Parathyroid adenoma (tissue), 2 donors: ENCODE results near the gene MRPS30.
"Not testable (repeated sequence)": the region's sequence is repeated elsewhere in the genome, so short reads cannot be mapped to it uniquely, and the experiment has no call there.

Experiments
- H2AFZ ChIP-seq: fragments of 300-600 bp; sonication (generic); one replicate; pipeline ENCODE4 v1.7.0; 2017; ENCODE audit warnings: antibody characterized with exemption, mild to moderate bottlenecking
- H3K27ac ChIP-seq: fragments of 300-600 bp; sonication (generic); one replicate; pipeline ENCODE4 v1.7.0; 2017
- H3K27me3 ChIP-seq: fragments of 300-600 bp; sonication (generic); one replicate; pipeline ENCODE4 v1.7.0; 2017; ENCODE audit warnings: low read length; ENCODE audit not compliant: control insufficient read depth, insufficient read depth
- H3K36me3 ChIP-seq: fragments of 300-600 bp; sonication (generic); one replicate; pipeline ENCODE4 v1.7.0; 2017; ENCODE audit warnings: low read length; ENCODE audit not compliant: control insufficient read depth, insufficient read depth
- H3K4me1 ChIP-seq: fragments of 300-600 bp; sonication (generic); one replicate; pipeline ENCODE4 v1.7.0; 2017; ENCODE audit warnings: control low read depth
- H3K4me2 ChIP-seq: fragments of 300-600 bp; sonication (generic); one replicate; pipeline ENCODE4 v1.7.0; 2017; ENCODE audit warnings: low read length
- H3K4me3 ChIP-seq: fragments of 300-600 bp; sonication (generic); one replicate; pipeline ENCODE4 v1.7.0; 2017; ENCODE audit warnings: low read depth, low read length
- H3K79me2 ChIP-seq: fragments of 300-600 bp; sonication (generic); one replicate; pipeline ENCODE4 v1.7.0; 2017; ENCODE audit warnings: control low read depth
- H3K9ac ChIP-seq: fragments of 300-600 bp; sonication (generic); one replicate; pipeline ENCODE4 v1.7.0; 2017; ENCODE audit warnings: mild to moderate bottlenecking
- H3K9me3 ChIP-seq: fragments of 300-600 bp; sonication (generic); one replicate; pipeline ENCODE4 v1.7.0; 2017; ENCODE audit warnings: low read length; ENCODE audit not compliant: control insufficient read depth
- TF ChIP-seq, protein P1 (sequence below): fragments of 300-600 bp; sonication (generic); IDR thresholded peaks from one replicate; pipeline ENCODE4 v1.7.0; 2017; ENCODE audit warnings: antibody characterized with exemption, mild to moderate bottlenecking
- donor health status: primary hyperparathyroidism.

Gene MRPS30

DNA sequence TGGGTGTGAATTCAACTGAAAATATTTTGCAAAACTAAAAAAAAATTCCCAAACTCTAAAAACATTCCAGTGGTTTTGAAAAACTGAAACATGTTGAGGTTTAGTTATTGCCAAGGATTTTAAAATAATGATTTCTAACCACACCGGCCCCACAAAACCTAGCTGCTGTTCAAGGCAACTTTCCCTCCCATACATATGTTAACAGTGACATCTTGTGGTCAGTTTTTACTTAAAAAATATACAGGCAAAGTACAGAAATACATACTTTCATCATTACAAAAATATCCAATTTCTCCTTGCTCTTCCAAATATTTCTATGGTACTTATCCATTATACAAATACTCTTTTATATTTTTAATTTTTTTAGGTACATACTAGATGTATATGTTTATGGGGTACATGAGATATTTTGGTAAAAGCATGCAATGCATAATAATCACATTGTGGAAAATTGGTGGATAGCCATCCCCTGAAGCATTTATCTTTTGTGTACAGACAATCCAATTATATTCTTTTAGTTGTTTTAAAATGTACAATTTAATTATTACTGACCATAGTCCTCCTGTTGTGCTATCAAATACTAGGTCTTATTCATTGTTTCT, 34.4 kb upstream of the MRPS30 start:
- Histone ChIP-seq H3K4me2 (no peak overlapping the region), H3K36me3 (no peaks in the 10 kb centered on the region), H3K27ac (no peak overlapping the region), H3K9me3 (no peaks in the 10 kb centered on the region), H3K79me2 (no peaks in the 10 kb centered on the region), H2AFZ (no peak overlapping the region), H3K27me3 (no peaks in the 10 kb centered on the region), H3K4me1 (no peaks in the 10 kb centered on the region), H3K4me3 (no peak overlapping the region), H3K9ac (no peak overlapping the region)
- TF ChIP-seq, protein P1, sequence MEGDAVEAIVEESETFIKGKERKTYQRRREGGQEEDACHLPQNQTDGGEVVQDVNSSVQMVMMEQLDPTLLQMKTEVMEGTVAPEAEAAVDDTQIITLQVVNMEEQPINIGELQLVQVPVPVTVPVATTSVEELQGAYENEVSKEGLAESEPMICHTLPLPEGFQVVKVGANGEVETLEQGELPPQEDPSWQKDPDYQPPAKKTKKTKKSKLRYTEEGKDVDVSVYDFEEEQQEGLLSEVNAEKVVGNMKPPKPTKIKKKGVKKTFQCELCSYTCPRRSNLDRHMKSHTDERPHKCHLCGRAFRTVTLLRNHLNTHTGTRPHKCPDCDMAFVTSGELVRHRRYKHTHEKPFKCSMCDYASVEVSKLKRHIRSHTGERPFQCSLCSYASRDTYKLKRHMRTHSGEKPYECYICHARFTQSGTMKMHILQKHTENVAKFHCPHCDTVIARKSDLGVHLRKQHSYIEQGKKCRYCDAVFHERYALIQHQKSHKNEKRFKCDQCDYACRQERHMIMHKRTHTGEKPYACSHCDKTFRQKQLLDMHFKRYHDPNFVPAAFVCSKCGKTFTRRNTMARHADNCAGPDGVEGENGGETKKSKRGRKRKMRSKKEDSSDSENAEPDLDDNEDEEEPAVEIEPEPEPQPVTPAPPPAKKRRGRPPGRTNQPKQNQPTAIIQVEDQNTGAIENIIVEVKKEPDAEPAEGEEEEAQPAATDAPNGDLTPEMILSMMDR: no peak

DNA sequence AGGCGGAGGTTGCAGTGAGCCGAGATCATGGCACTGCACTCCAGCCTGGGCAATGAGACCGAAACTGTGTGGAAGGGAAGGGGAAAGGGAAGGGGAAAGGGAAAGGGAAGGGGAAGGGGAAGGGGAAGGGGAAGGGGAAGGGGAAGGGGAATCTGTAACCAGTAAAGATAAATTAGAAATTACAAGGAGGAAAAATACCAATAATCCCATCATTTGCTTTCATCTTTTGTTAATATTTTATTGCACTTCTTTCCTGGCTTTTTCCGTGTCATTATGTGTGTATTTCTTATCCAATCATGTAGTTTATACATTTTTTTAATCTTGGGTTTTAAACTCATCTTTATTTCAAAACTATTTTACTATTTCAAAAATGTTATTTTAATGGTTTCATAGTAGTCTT, 29.6 kb upstream of the MRPS30 start:
- no peak overlapping the region for H3K9ac ChIP-seq
- no peaks in the 10 kb centered on the region for H3K36me3 ChIP-seq
- H3K9me3 ChIP-seq: no peaks in the 10 kb centered on the region
- no peak overlapping the region for H2AFZ ChIP-seq
- TF ChIP-seq, protein P1: no peak
- no peak overlapping the region for H3K27ac ChIP-seq
- no peak overlapping the region for H3K4me3 ChIP-seq
- H3K27me3 ChIP-seq: no peaks in the 10 kb centered on the region
- H3K4me1 ChIP-seq: no peaks in the 10 kb centered on the region
- no peaks in the 10 kb centered on the region for H3K79me2 ChIP-seq
- no peak overlapping the region for H3K4me2 ChIP-seq

DNA sequence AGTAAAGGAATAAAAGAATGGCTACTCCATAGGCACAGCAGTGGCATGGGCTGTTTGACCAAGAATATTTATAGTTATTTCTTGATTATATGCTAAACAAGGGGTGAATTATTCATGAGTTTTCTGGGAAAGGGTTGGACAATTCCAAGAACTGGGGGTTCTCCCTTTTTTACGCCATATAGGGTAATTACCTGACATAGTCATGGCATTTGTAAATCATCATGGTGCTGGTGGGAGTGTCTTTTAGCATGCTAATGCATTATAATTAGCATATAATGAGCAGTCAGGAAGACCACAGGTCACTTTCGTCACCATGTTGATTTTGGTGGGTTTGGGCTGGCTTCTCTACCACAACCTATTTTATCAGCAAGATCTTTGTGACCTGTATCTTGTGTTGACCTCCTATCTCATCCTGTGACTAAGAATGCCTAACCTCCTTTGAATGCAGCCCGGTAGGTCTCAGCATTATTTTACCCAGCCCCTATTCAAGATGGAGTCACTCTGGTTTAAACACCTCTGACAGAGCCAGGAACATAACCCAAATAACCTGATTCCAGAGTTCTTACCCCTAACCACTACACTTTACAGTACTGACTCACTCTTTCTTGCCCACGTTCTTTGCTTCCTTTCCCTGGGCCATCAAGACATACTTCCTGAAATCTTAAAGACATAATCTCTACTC, 25.0 kb upstream of the MRPS30 start:
- no peaks in the 10 kb centered on the region for H3K79me2 ChIP-seq
- no peak overlapping the region for H2AFZ ChIP-seq
- no peak overlapping the region for H3K4me2 ChIP-seq
- no peaks in the 10 kb centered on the region for H3K9me3 ChIP-seq
- no peaks in the 10 kb centered on the region for H3K4me1 ChIP-seq
- H3K36me3 ChIP-seq: no peaks in the 10 kb centered on the region
- no peaks in the 10 kb centered on the region for H3K27me3 ChIP-seq
- no peak overlapping the region for H3K9ac ChIP-seq
- H3K4me3 ChIP-seq: no peak overlapping the region
- TF ChIP-seq, protein P1: no peak
- no peak overlapping the region for H3K27ac ChIP-seq

DNA sequence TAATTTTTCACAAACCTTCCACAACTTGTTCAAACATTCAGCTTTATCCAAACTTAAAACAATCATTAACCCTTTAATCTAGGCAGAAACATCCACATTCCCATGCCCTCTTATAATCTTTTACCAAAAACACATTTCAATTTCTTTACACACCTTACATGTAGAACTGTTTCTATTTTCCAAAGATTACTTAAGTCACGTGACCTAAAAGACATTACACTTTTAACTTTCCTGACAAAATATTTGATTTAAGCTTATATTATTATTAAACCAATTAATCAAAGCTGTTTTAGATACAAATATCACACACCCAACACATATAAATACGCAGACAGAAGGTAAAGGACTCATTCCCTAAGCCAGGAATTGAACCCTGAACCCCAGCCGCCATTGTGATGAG, 21.0 kb upstream of the MRPS30 start:
- no peaks in the 10 kb centered on the region for H3K79me2 ChIP-seq
- H3K4me3 ChIP-seq: no peak overlapping the region
- no peaks in the 10 kb centered on the region for H3K27me3 ChIP-seq
- H3K4me2 ChIP-seq: no peak overlapping the region
- H3K9me3 ChIP-seq: no peaks in the 10 kb centered on the region
- no peak overlapping the region for H3K27ac ChIP-seq
- no peaks in the 10 kb centered on the region for H3K4me1 ChIP-seq
- H3K36me3 ChIP-seq: no peaks in the 10 kb centered on the region
- TF ChIP-seq, protein P1: no peak
- H3K9ac ChIP-seq: no peak overlapping the region
- H2AFZ ChIP-seq: no peak overlapping the region

DNA sequence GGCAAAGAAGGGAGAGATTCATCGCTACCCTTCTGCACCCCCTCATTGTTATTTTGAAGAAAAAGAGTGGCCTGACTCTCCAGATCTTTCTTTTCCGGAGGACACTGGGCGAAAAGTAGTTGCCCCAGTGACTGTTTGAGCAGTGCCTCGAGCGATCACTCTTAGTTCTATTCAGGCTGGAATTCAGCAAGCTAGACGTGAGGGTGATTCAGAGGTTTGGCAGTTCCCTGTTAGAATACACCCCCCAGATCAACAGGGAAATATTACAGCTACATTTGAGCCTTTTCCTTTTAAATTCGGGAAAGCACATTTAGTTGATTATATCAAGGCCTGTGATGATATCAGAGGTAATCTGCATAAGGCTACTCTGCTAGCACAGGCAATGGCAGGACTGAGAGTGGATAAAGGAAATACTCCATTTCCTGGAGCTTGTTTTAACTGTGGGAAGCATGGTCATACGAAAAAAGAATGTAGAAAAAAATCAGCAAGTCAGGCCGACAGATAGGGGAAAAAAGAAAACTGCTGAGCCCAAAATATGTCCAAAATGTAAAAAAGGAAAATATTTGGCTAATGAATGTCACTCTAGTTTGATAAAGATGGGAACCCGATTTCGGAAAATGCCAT, 19.3 kb upstream of the MRPS30 start:
- H3K4me1 ChIP-seq, H3K27ac ChIP-seq, H2AFZ ChIP-seq, H3K9ac ChIP-seq, H3K36me3 ChIP-seq, H3K79me2 ChIP-seq, H3K27me3 ChIP-seq, H3K9me3 ChIP-seq, H3K4me2 ChIP-seq, H3K4me3 ChIP-seq: not testable (repeated sequence)

DNA sequence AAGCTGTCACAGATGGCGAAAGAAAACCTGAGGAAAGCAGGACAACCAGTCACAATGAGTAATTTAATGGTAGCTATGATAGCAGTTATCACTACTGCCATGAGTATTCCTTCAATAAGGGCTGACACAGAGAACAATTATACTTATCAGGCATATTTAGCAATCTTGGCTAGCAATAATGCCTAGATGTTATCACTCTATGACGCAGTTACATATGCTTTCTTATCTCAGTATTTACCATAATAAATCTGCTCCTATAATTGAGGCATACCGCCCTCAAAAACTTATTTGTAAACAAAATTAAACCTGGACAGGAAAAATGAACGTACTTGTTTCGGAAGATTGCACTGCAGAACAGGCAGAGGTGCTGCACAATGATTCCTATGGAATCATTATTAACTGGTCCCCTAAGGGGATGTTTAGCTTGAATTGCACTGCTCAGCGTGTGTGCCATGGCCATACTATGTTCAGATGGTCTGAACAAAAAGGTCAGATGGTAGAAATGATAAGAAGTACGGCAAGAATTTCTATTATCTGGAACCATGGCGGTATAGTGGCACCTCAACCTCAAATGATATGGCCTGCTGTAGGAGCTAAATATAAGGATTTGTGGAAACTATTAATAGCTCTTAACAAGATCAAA, 16.6 kb upstream of the MRPS30 start:
- not testable (repeated sequence) for H3K9me3 ChIP-seq, H2AFZ ChIP-seq, H3K27me3 ChIP-seq, H3K9ac ChIP-seq, H3K4me2 ChIP-seq, H3K79me2 ChIP-seq, H3K4me3 ChIP-seq, H3K36me3 ChIP-seq, H3K27ac ChIP-seq, H3K4me1 ChIP-seq
